Measurements from ENCODE around the gene PLXND1. TPM values are rescaled to one million over a fixed set of nuclear protein-coding genes. Genes with fewer than 3 reads are reported as not detected.

The PLXND1 gene
- polyA plus RNA-seq, 3 donors = 135 to 142 (median 137) TPM

DNA sequence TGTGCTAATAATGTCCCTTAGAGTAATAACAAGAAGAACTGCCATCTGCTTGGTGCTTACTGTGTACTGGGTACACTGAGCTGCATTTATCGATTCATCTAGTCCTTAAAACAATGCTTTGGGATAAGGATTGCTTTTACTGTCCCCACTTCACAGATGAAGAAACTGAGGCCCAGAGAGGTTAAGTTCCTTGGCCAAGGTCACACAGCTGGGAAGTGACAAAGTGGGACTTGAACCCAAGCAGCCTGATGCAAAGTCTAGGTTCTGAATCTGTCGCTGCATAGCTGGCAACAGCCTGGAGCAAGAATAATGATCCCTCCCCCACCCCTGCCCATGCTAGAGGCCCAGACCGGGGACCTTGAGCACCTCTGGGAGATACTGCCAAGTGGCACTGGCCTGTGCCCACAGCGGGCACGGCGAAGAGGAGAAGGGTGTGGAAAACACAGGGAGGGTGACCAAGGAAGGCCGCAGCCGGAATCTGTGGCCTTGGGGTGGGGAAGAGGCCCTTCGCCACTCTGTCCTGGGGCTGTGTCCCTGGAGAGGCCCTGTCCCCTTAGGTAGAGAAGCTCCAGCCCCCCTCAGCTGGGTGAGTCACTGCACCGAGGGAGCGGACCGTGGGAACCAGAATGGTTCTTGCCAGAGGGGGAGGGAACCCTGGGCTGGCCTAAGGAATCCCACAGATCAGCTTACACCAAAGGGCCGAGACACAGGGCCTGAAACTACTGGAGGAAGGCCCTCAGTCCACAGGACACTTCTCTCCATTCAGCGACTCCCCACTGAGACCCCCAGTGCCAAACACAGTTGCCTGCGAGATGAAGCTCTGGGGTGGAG is 3.5 kb downstream of the PLXND1 start:
- peak; percentile 67 for DNase-seq

DNA sequence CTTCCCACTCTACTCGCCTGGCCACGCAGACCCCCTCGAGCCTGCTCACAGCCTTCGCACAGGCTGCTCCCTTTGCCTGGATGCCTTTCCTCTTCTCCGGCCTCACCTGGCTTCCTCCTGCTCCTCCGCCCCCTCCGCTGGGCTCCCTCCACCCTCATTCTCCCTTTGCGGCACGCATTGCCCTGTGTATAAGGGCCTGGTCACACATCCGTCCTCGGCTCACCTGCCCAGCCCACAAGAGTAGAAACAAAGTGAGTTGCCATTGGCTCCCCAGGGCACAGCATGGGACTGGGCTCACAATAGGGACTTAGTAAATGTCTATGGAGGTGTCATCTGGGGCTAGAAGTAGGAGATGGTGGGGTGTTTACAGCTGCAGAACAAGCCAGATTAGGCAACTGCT is 4.2 kb downstream of the PLXND1 start:
- no peak for DNase-seq

DNA sequence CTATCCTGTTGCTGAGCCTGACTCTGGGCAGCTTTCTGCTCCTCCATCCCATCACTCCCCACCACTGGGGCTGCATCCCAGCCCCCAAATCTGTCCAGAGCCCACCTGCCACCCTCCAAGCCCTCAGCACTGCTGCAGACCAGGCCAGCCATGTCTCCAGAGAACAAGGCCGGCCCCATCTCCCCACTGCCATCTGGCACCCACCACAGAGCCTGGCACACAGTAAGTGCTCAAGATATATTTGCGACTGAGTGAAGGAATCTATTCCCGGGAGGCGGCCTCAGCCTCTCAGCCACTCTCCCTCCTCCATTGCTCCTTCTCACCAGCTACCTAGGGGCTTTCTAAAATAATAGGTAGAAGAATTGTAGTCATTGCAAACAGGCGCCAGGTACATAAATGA is 4.8 kb downstream of the PLXND1 start:
- DNase-seq = no peak

DNA sequence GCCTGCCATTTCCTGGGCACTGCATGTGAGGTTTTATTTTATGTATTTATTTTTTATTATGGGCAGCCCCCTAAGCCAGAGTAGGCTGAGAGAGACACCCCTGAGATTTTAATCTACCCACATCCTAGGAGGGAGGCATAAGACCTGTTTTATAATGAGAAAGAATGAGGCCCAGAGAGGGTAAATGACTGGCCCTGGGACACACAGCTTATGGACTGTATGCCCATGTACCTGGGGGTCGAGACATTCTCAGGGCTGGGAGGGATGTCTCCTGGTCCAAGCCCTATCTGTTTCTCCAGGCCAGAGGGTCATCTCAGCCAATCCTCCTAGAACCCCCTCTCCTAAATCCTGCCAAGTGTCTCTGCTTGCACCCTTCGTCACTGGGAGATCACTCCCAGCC is 6.1 kb downstream of the PLXND1 start:
- DNase-seq = no peak

DNA sequence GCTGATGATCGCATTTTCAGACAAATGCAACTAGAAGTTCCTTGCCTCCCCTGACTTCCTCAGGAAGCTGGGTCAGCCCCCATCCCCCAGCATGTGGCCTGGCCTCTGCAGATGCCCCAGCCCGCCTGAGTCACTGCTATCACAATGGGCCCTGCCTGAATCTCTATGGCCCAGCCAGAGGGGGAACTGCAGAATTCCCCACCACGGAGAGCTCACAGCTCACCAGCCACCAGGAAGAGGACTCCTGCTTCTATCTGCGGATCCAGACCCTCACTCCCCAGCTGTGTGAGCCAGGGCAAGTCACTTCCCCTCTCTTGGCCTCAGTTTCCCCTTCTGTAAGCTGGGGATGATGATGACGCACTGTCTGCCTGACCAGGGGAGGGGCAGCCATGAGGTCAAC is 6.9 kb downstream of the PLXND1 start:
- no peak for DNase-seq

DNA sequence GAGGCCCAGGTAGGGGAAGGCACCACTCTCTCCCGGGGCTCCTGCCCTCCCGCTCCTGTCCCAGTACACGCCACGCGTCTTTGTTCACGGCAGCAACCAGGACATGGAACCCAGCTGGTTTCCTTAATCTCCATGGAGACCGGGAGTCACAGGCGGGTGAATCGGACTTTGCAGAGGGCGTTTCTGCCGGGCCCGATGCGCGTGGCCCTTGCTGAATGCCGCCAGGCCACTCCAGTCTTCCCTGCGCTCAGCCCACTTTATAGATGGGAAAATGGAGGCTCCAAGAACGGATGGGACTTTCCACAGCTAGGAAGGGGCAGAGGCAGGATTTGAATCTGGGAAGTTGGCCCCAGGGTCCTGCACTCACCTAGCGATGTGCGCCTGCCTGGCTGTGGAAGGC is 7.4 kb downstream of the PLXND1 start:
- DNase-seq = no peak

DNA sequence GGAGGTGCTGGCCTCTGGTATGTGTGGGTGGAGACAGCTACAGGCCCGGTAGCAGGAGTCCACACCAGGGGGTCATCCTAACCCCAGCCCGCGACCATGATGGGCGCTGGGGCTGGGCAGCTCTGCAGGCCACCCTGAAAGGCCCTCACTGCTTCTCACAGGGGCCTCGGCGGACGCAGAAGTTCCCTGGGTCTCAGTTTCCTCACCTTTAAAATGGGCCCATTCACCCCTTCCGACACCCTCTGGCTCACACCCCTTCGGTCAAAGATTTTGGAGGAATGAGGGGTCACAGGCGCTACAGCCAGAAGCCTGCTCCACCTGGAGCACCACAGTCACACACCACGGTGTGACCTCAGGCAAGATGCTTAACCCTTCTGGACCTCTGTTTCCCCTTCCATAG is 8.0 kb downstream of the PLXND1 start:
- DNase-seq = no peak

DNA sequence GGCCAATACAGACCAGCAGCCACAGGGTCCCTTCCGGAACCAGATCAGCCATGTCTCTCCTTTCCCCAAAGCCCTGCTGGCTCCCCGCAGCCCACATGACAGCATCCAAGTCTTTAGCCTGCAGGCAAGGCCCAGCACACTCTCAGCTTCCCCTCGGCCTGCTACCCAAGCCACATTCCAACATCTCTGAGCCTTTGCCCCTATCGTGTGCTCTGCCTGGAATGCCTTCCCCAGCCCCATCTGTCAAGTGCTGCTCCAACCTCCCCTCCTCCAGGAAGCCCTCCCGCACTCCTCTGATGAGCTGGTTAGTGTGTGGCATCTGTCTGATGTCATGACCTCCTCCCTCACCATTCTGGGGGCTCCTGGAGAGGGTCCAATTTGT is 8.5 kb downstream of the PLXND1 start:
- no peak for DNase-seq

DNA sequence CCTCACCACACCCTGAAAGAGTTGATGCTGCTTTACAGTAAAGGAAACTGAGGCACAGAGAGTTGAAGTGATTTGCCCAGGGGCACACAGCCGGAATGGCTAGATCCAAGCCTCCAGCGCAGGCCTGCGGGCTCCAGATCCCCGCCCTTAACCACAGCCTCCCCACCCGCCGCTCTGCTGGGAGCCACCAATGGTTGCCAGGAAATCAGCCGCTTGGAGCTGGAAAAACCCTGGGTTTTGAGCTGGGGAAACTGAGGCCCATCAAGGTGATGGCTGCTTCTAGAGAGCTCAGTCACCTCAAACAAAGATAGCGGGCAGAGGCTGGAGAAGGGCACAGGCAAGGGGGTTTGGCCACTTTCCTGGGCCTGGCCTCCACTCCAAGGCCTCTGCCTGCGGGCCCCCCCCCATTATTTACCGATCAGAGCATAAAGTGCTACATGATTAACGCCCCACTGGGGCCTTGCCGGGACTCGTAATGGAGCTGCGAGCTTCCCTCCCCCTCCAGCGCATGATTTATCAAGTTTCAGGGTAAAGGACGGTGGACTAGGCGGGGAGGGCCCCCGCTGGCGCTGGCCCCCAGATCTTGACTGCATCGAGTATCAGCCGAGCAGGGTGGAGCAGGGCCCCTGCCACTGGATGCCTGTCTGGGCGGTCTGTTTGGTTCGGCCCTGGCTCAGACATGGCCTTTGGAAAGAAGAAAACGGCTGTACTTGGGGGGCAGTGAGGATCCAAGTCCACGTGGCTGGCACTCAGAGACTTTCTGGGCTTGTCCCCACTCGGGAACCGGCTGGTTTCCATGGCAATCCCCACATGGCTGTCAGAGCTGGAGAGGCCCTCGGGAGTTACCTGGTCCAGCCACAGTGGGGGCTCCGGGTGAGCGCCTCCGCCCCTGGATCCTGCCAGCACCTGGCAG is 9.1 kb downstream of the PLXND1 start:
- peak; percentile 78 for DNase-seq

DNA sequence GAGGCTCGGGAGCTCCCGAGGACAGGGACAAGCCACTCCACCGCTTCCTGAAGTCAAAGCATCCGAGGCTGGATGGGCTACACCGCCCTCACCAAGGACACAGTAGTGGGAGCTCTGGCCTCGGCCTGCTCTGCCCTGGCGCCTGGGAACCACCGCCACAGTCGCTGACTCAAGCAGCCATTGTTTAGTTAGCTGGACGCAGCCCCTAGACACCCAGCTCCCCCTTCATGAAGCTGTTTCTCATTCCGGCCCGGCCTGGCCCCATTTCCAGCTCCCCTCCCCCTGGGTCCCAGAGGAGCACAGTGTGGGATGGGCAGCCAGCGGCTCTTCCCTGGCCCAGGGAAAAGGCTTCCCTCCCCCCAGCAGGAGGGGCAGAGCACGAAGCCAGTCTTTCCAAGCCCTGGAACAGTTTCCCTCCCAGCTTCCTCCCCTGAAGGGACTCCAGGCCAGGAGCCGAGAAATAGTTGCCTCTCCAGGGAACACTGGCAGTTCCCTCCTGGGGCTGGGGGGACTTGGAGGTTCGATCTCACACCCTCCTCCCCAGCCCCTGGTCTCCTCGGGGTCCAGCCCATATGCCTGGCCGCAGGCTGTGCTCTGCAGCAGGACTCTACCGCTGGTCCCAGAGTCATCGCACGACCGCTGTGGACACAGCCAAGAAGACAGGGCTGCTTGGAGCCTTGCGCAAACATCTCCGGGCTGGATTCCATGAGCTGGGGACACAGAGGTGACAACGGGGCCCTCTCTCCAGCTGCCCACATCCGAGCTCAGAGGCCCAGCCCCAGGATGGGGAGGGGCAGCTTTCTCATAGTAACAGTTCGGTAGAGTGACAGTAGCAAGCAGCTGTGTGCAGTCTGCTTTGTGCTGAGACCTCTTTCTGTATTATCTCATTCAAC is 10.0 kb downstream of the PLXND1 start:
- peak; percentile 88 for DNase-seq

DNA sequence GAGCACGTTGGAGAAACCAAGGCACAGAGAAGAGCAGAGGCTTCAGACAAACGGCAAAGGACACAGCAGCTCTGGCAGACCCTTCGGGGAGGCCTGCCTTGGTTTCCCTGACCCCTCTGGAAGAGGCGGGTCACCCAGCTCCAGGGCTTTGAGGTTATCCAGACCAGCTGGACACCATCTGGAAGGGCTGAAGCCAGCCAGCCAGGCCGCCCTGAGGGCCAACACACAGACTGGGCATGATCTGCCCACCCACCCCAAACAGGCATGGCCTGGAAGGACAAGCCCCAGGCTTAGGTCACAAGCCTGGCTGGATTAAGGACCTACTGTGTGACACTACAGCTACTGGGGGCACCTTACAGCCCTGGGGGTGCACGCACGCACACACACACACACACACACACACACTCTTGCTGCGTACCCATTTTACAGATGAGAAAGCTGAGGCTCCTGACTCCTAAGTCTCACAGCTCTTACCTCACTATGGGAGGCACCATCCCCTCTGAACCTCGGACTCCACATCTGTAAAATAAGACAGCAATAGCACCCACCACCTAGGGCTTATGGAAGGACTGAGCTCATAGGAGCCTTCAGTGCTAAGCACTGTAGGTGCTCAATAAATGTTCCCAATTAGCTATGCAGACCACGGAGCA is 10.8 kb downstream of the PLXND1 start:
- no peak for DNase-seq

DNA sequence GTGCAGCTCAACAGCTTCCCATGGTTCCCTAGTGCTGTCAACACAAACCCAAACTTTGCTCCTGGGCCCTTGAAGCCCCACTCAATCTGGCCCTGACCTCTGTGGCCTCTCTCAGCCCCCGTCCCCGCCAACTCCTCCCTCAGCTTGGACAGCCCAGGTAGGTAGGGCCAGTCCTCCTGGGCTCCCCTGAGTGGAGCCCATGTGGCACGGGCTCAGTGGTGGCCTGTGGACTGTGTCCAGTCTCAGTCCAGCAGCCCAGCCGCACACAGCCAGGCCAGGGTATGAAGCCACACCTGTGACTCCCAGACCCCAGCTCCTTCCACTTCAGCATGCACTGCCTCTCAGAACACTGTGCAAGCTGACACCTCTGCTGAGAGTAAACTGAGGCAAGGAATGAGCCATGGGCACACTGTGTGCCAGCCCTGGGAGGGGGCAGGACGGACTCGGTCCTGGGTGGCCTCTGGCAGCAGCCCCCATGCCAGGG is 11.5 kb downstream of the PLXND1 start:
- DNase-seq = no peak

DNA sequence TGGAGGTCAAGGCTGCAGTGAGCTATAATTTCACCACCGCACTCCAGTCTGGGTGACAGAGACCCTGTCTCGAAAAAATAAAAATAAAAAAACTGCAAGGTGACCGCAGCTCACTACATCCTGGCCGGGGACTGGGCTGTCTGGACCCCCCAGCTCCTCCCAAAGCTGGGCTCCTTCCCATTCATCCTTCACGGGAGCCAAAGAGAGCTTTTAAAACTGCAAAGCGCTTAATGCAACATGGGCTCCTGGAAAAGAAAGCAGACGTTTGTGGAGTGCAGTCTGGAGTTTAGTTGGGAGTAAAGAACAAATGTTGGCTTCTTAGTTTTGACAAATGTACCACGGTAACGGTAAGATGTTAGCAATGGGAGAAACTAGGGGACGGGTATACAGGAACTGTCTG is 12.1 kb downstream of the PLXND1 start:
- DNase-seq = no peak

DNA sequence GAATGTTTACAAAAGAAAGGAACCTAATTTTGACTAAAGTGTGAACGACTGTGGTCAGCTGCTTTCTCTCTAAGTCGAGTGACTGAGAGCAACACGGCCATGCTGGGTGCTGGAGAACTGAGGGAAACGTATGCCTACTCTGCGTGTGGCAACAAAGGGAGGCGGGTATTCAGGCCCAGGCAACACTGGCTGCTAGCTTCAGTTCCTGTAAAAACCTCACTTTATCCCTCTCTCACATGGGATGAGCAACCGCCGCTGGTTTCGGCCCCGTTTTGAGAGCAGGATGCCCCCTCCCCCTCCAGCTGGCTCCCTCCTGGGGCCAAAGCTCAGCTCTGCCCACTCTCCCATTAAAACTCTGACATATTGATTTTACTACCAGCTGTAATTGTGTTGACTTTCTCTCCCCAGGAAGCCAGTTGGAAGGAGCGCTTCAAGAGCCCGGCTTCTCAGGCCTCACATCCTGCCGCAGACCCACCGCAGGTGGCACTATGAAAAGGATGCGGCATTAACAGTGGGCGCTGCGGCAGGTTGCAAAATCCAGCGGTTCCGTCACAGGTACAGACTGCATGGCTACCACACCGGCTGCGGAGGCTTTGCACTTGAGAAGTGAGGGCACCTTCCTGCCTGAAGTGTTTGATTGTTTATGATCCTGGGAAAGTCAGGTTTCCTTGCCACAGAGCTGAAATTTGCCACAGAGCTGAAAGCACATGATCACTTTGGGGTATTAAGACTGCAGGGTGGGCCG is 12.7 kb downstream of the PLXND1 start:
- no peak for DNase-seq

DNA sequence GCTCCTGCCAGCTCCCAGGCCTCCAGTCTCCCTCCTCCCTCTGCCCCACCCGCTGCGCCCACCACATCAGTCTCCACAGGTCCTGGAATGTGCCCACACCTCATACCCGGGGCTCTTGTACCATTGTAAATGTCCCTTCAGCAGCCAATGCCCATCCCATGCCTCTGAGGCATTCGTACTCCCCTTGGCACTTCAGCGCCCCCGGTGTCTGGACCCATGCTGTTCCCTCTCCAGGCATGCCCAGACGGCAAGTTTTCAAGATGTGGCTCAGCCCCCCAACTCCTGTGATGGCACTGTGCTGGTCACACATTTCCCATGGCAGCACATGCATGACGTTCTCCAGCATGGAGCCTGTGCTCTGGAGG is 13.3 kb downstream of the PLXND1 start:
- DNase-seq = no peak

DNA sequence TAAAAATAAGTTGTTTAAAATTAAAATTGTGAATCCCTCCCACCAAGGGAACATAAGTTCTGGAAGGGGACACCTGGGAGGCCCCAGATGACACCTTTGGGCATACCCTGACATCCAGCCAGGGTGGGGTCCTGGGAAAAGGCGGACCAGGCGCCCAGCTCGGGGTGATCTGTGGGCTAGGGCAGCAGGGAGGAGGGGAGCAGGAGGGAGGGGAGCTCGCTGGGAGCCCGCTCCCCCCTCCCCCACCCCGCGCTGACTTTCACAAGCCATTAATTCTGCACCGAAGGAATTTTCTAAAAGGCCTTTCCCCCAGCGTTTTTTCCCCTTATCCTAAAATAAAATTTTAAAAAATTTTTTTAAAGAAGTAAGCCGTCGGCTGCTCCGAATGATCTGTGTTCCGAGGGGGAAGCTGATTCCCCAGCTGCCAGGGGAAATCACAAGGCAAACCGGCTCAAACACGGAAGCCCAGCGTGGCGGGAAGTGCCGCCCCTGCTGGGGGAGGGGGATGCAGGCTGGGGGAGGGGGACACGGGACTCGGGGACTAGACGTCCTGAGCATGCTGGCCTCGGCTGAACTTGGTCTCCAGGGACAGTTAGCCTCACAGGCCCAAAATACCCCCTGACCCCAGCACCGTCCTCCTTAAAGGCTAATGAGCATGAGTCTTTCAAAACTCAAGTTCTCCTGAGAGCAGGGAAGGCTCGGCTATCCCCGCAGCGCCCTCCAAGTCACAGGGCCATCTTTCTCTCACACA is 13.9 kb downstream of the PLXND1 start:
- peak; percentile 64 for DNase-seq

DNA sequence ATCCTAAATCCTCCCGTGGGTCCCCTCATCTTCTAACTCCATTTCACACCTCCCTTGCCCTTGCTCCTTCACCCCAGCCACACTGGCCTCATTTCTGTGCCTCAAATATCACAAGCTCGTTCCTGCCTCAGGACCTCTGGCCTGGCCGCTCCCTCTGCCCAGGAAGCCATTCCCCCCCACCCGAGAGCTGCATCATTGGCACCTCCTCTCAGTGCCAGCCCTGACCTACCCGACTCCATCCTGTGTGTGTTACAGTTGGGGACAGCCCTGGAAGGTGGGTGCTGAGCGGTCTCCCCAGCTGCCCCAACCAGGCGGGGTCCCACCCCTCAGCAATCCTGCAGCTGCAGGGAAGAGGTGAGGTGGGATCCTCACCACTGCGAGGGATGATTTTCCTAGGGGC is 14.5 kb downstream of the PLXND1 start:
- no peak for DNase-seq

DNA sequence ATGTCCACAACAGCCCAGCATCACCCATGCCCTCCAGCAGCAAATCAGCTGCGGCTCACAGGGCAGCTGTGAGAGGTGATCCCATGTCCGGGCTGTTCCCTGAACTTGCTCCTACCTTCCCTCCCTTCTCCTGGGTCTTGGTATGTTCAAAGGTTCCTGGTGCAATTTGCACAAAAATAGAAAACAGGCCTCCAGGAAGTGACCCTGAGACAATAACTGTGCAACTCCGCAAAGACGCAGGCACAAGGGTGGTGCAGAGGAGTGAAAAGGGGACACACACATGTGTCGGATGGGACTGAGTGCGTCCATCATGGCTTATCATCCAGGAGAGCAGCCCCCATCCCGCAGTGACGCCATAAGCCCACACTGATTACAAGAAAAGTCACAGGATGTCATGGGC is 16.3 kb downstream of the PLXND1 start:
- DNase-seq = no peak

DNA sequence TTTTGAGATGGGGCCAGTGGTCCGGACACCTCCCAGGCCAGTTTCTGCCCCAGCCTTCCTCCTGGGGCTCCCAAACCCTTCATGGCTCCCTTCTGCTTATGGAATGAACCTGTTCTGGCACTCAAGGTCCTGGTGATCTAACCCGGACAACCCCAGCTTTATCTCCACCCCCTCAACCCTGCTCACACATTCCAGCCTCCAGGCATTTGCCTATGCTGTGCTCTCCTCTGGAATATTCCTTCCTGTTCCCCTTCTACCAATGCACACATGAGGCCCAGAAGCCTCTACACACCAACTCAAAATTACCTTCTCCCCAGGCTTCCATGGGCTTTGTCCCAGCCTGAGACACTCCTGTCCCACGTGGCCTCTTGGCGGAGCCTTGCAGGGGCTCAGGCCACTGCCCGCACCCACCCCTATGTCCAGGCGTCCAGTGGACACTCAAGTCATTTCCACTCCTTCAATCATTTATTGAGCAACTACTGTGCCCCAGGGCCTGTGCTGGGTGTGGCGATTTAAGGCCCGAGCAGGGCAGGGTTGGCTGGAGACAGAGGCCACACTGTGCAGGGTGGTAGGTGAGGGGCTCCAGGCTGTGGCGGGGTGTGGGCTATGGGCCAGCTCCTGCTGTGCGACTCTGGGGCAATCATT is 18.8 kb downstream of the PLXND1 start:
- no peak for DNase-seq
